ENCODE results near the gene OR1L8. TPM values are rescaled to one million over a fixed set of nuclear protein-coding genes. Genes with fewer than 3 reads are reported as not detected.
"Not testable (repeated sequence)": the region's sequence is repeated elsewhere in the genome, so short reads cannot be mapped to it uniquely, and the experiment has no call there.

OR1L8 gene
- total RNA-seq = not detected

GRCh38 chr9:122583284-122583683 is at the start of gene OR1L8:
TSS of gene OR1L8 (minus strand) at chr9:122583384. CDS start at chr9:122568477, 14,907 bp downstream.
- not testable (repeated sequence) for H3K27me3 Mint-ChIP-seq (ENCODE audit: low read depth); DNase-seq; H3K27ac Mint-ChIP-seq; H3K4me3 Mint-ChIP-seq; H3K36me3 Mint-ChIP-seq (ENCODE audit: insufficient read depth in 2 of 2); H3K4me1 Mint-ChIP-seq (ENCODE audit: low read depth); ATAC-seq (replicated peaks in 1 of 2); H3K9me3 Mint-ChIP-seq

- Mint-ChIP-seq H3K4me1 (ENCODE audit: low read depth) (no peaks in the 10 kb centered on the region), H3K27me3 (ENCODE audit: low read depth) (peaks cover 17% of the 10 kb centered on the region), H3K9me3 (peaks cover 0 to 2% of the 10 kb centered on the region in 2 donors), H3K27ac (no peak overlapping the region), H3K36me3 (ENCODE audit: insufficient read depth in 2 of 2) (no peaks in the 10 kb centered on the region), H3K4me3 (no peak overlapping the region)
- no peak for ATAC-seq (replicated peaks in 1 of 2)
- DNase-seq = no peak
Observed at GRCh38 chr9:122619996-122620395, 36.8 kb upstream of the OR1L8 start.

GRCh38 chr9:122614362-122614761 is 31.2 kb upstream of the OR1L8 start, which contains the start of gene OR1Q1:
TSS of gene OR1Q1 (plus strand) at chr9:122614738. CDS start at chr9:122614738, 0 bp downstream.
- no peak within 1 kb of the TSS for H3K4me3 Mint-ChIP-seq
- no peaks in the 10 kb centered on the region for H3K4me1 Mint-ChIP-seq (ENCODE audit: low read depth)
- DNase-seq (no peak), ATAC-seq (replicated peaks in 1 of 2) (no peak)
- H3K36me3 Mint-ChIP-seq (ENCODE audit: insufficient read depth in 2 of 2) = no peaks in the 10 kb centered on the region
- H3K9me3 Mint-ChIP-seq = peaks cover 0 to 2% of the 10 kb centered on the region in 2 donors
- H3K27me3 Mint-ChIP-seq (ENCODE audit: low read depth) = peaks cover 18% of the 10 kb centered on the region
- no peak within 1 kb of the TSS for H3K27ac Mint-ChIP-seq

- Mint-ChIP-seq H3K4me1 (ENCODE audit: low read depth) (no peaks in the 10 kb centered on the region), H3K36me3 (ENCODE audit: insufficient read depth in 2 of 2) (no peaks in the 10 kb centered on the region), H3K27me3 (ENCODE audit: low read depth) (peaks cover 9% of the 10 kb centered on the region), H3K27ac (no peak overlapping the region), H3K4me3 (no peak overlapping the region), H3K9me3 (no peaks in the 10 kb centered on the region)
- no peak for ATAC-seq (replicated peaks in 1 of 2)
- no peak for DNase-seq
Observed at GRCh38 chr9:122609804-122610203, 26.6 kb upstream of the OR1L8 start.

- no peak overlapping the region for H3K4me3 Mint-ChIP-seq
- ATAC-seq (replicated peaks in 1 of 2) (no peak), DNase-seq (no peak)
- peaks cover 0 to 6% of the 10 kb centered on the region in 2 donors for H3K9me3 Mint-ChIP-seq
- H3K4me1 Mint-ChIP-seq (ENCODE audit: low read depth) = no peaks in the 10 kb centered on the region
- H3K27ac Mint-ChIP-seq = no peak overlapping the region
- peaks cover 1 to 3% of the 10 kb centered on the region in 2 donors for H3K36me3 Mint-ChIP-seq (ENCODE audit: insufficient read depth in 2 of 2)
- peaks cover 14% of the 10 kb centered on the region for H3K27me3 Mint-ChIP-seq (ENCODE audit: low read depth)
Observed at GRCh38 chr9:122606587-122606986, 23.4 kb upstream of the OR1L8 start.

- DNase-seq (no peak), ATAC-seq (replicated peaks in 1 of 2) (no peak)
- peaks cover 3% of the 10 kb centered on the region in 2 donors for H3K36me3 Mint-ChIP-seq (ENCODE audit: insufficient read depth in 2 of 2)
- H3K4me1 Mint-ChIP-seq (ENCODE audit: low read depth) = no peaks in the 10 kb centered on the region
- no peak overlapping the region for H3K27ac Mint-ChIP-seq
- peaks cover 14% of the 10 kb centered on the region for H3K27me3 Mint-ChIP-seq (ENCODE audit: low read depth)
- H3K4me3 Mint-ChIP-seq = no peak overlapping the region
- H3K9me3 Mint-ChIP-seq = peaks cover 0 to 6% of the 10 kb centered on the region in 2 donors
Observed at GRCh38 chr9:122605691-122606090, 22.5 kb upstream of the OR1L8 start.

- no peaks in the 10 kb centered on the region for H3K4me1 Mint-ChIP-seq (ENCODE audit: low read depth)
- H3K36me3 Mint-ChIP-seq (ENCODE audit: insufficient read depth in 2 of 2) = peaks cover 0 to 2% of the 10 kb centered on the region in 2 donors
- no peak overlapping the region for H3K4me3 Mint-ChIP-seq
- DNase-seq (no peak), ATAC-seq (replicated peaks in 1 of 2) (no peak)
- no peak overlapping the region for H3K27ac Mint-ChIP-seq
- no peaks in the 10 kb centered on the region for H3K9me3 Mint-ChIP-seq
- no peaks in the 10 kb centered on the region for H3K27me3 Mint-ChIP-seq (ENCODE audit: low read depth)
Observed at GRCh38 chr9:122580360-122580759, 2.8 kb downstream of the OR1L8 start.

- DNase-seq (no peak), ATAC-seq (replicated peaks in 1 of 2) (no peak)
- Mint-ChIP-seq H3K4me1 (ENCODE audit: low read depth) (no peaks in the 10 kb centered on the region), H3K36me3 (ENCODE audit: insufficient read depth in 2 of 2) (peaks cover 0 to 2% of the 10 kb centered on the region in 2 donors), H3K27ac (no peak overlapping the region), H3K4me3 (no peak overlapping the region), H3K27me3 (ENCODE audit: low read depth) (no peaks in the 10 kb centered on the region), H3K9me3 (no peaks in the 10 kb centered on the region)
Observed at GRCh38 chr9:122579874-122580273, 3.3 kb downstream of the OR1L8 start.

GRCh38 chr9:122572456-122572855 is 10.7 kb downstream of the OR1L8 start:
- Mint-ChIP-seq H3K27me3 (ENCODE audit: low read depth) (no peaks in the 10 kb centered on the region), H3K4me3 (no peak overlapping the region)

GRCh38 chr9:122567901-122568300 is 15.3 kb downstream of the OR1L8 start:
- Mint-ChIP-seq H3K27ac (no peak overlapping the region), H3K4me3 (no peak overlapping the region), H3K36me3 (ENCODE audit: insufficient read depth in 2 of 2) (peaks cover 0 to 2% of the 10 kb centered on the region in 2 donors), H3K9me3 (no peaks in the 10 kb centered on the region), H3K27me3 (ENCODE audit: low read depth) (no peaks in the 10 kb centered on the region), H3K4me1 (ENCODE audit: low read depth) (peaks cover 13% of the 10 kb centered on the region)
- ATAC-seq (replicated peaks in 1 of 2) (no peak), DNase-seq (no peak)

More at GRCh38 chr9:122572456-122572855, 10.7 kb downstream of the OR1L8 start:
- ATAC-seq (replicated peaks in 1 of 2) (peak; percentile 91 to 97), DNase-seq (peak in 1 of 2 donors; percentile 24)
- Mint-ChIP-seq H3K9me3 (no peaks in the 10 kb centered on the region), H3K4me1 (ENCODE audit: low read depth) (peaks cover 13% of the 10 kb centered on the region), H3K36me3 (ENCODE audit: insufficient read depth in 2 of 2) (peaks cover 0 to 2% of the 10 kb centered on the region in 2 donors), H3K27ac (no peak overlapping the region)

- Mint-ChIP-seq H3K27me3 (ENCODE audit: low read depth) (no peaks in the 10 kb centered on the region), H3K4me3 (no peak overlapping the region), H3K9me3 (peaks cover 8 to 9% of the 10 kb centered on the region in 2 donors), H3K27ac (no peak overlapping the region), H3K36me3 (ENCODE audit: insufficient read depth in 2 of 2) (peaks cover 0 to 5% of the 10 kb centered on the region in 2 donors), H3K4me1 (ENCODE audit: low read depth) (peaks cover 9% of the 10 kb centered on the region)
- ATAC-seq (replicated peaks in 1 of 2) (peak; percentile 70 to 89), DNase-seq (peak; percentile 23 to 52)
Observed at GRCh38 chr9:122562134-122562760, 20.9 kb downstream of the OR1L8 start.

- Mint-ChIP-seq H3K36me3 (ENCODE audit: insufficient read depth in 2 of 2) (peaks cover 0 to 5% of the 10 kb centered on the region in 2 donors), H3K4me3 (no peak overlapping the region), H3K9me3 (peaks cover 8 to 9% of the 10 kb centered on the region in 2 donors), H3K27me3 (ENCODE audit: low read depth) (no peaks in the 10 kb centered on the region), H3K27ac (no peak overlapping the region), H3K4me1 (ENCODE audit: low read depth) (peaks cover 9% of the 10 kb centered on the region)
- ATAC-seq (replicated peaks in 1 of 2) = no peak
- DNase-seq = no peak
Observed at GRCh38 chr9:122561446-122561845, 21.7 kb downstream of the OR1L8 start.

- H3K9me3 Mint-ChIP-seq = peaks cover 3 to 4% of the 10 kb centered on the region in 2 donors
- DNase-seq (no peak), ATAC-seq (replicated peaks in 1 of 2) (no peak)
- H3K4me3 Mint-ChIP-seq = no peak within 1 kb of the TSS
- H3K4me1 Mint-ChIP-seq (ENCODE audit: low read depth) = no peaks in the 10 kb centered on the region
- H3K27me3 Mint-ChIP-seq (ENCODE audit: low read depth) = peaks cover 27% of the 10 kb centered on the region
- no peak within 1 kb of the TSS for H3K27ac Mint-ChIP-seq
- no peaks in the 10 kb centered on the region for H3K36me3 Mint-ChIP-seq (ENCODE audit: insufficient read depth in 2 of 2)
Observed at GRCh38 chr9:122552812-122553211, 30.4 kb downstream of the OR1L8 start, which contains the start of gene OR1N2. TSS of gene OR1N2 (plus strand) at chr9:122553112. CDS start at chr9:122553212, 100 bp downstream.

- ATAC-seq (replicated peaks in 1 of 2) (no peak), DNase-seq (no peak)
- Mint-ChIP-seq H3K36me3 (ENCODE audit: insufficient read depth in 2 of 2) (no peaks in the 10 kb centered on the region), H3K4me1 (ENCODE audit: low read depth) (no peaks in the 10 kb centered on the region), H3K9me3 (peaks cover 3 to 4% of the 10 kb centered on the region in 2 donors), H3K4me3 (no peak overlapping the region), H3K27ac (no peak overlapping the region), H3K27me3 (ENCODE audit: low read depth) (peaks cover 27% of the 10 kb centered on the region)
Observed at GRCh38 chr9:122551371-122551770, 31.8 kb downstream of the OR1L8 start.

Measured in activated T-cell treated with anti-CD3 and anti-CD28 coated beads, Interleukin-2, amount 50 U/mL, for 72 hours (primary cell).